Keratinocyte (primary cell): Measurements from ENCODE around the gene SEL1L. TPM values are rescaled to one million over a fixed set of nuclear protein-coding genes. Genes with fewer than 3 reads are reported as not detected.

Experiments
- DNase-seq: peaks from one replicate; pipeline ENCODE4 v3.0.0-alpha.2; 2011; ENCODE audit warnings: low read depth, missing footprints, low spot score
- FAIRE-seq: peaks from 2 replicates; lab custom pipeline; 2011; peaks lifted over from hg19 to GRCh38; lab: Jason Lieb, UNC
- H2AFZ ChIP-seq: 2 replicates; pipeline ENCODE4 v1.6.0; 2012; ENCODE audit warnings: low read length, control low read depth, inconsistent platforms; ENCODE audit not compliant: control insufficient read depth
- H3K27ac ChIP-seq: 2 replicates; pipeline ENCODE4 v1.5.1; 2011; ENCODE audit warnings: low read length; ENCODE audit not compliant: control insufficient read depth, insufficient read depth
- H3K27me3 ChIP-seq: 3 replicates; pipeline ENCODE4 v1.6.0; 2011; ENCODE audit warnings: low read length; ENCODE audit not compliant: control insufficient read depth, insufficient read depth; ENCODE audit errors: extremely low read depth
- H3K36me3 ChIP-seq, 2 experiments: 2 replicates in 1 of 2; 3 replicates in 1 of 2; pipeline ENCODE4 v1.5.1; 2011; ENCODE audit warnings: low read length in 2 of 2, mild to moderate bottlenecking in 1 of 2; ENCODE audit not compliant: control insufficient read depth in 2 of 2, insufficient read depth in 2 of 2; ENCODE audit errors: extremely low read depth in 1 of 2
- H3K4me1 ChIP-seq: 3 replicates; pipeline ENCODE4 v1.5.1; 2011; ENCODE audit warnings: low read length; ENCODE audit not compliant: control insufficient read depth, insufficient read depth; ENCODE audit errors: extremely low read depth
- H3K4me2 ChIP-seq: 3 replicates; pipeline ENCODE4 v1.6.0; 2011; ENCODE audit warnings: low read depth, low read length; ENCODE audit not compliant: control insufficient read depth, insufficient read depth; ENCODE audit errors: extremely low read depth
- H3K4me3 ChIP-seq, 3 experiments: fragments of 200-600 bp in 1 of 3; sonication (generic) in 1 of 3; 2 replicates in 2 of 3; 3 replicates in 1 of 3; pipeline ENCODE4 v1.5.1; 2011 to 2016; ENCODE audit warnings: low read length in 3 of 3, mild to moderate bottlenecking in 3 of 3, control low read depth in 2 of 3, inconsistent platforms in 1 of 3, low read depth in 1 of 3, mixed read lengths in 1 of 3, mixed run types in 1 of 3, moderate library complexity in 1 of 3; ENCODE audit not compliant: control insufficient read depth in 2 of 3, insufficient read depth in 2 of 3; ENCODE audit errors: extremely low read depth in 1 of 3
- H3K79me2 ChIP-seq: 2 replicates; pipeline ENCODE4 v1.6.0; 2012; ENCODE audit warnings: low read length; ENCODE audit not compliant: control insufficient read depth, insufficient read depth
- H3K9ac ChIP-seq: 3 replicates; pipeline ENCODE4 v1.6.0; 2011; ENCODE audit warnings: low read length; ENCODE audit not compliant: control insufficient read depth, insufficient read depth; ENCODE audit errors: extremely low read depth
- H3K9me1 ChIP-seq: 3 replicates; pipeline ENCODE4 v1.6.0; 2011; ENCODE audit warnings: low read length; ENCODE audit not compliant: control insufficient read depth, insufficient read depth; ENCODE audit errors: extremely low read depth
- H3K9me3 ChIP-seq: 2 replicates; pipeline ENCODE4 v1.5.1; 2012; ENCODE audit warnings: low read depth, low read length; ENCODE audit not compliant: control insufficient read depth
- H4K20me1 ChIP-seq: 3 replicates; pipeline ENCODE4 v1.6.0; 2011; ENCODE audit warnings: low read length; ENCODE audit not compliant: control insufficient read depth, insufficient read depth; ENCODE audit errors: extremely low read depth
- EZH2 ChIP-seq: IDR thresholded peaks from one replicate; pipeline ENCODE4 v1.6.1; 2012; ENCODE audit warnings: inconsistent platforms, mild to moderate bottlenecking, low read length, moderate library complexity
- dilution Hi-C: fragments of 300-500 bp; cut with MboI; formaldehyde crosslinking; loops from one replicate; pipeline ENCODE4 v1.7.0; 2020; ENCODE audit warnings: low sequenced_read_pairs; ENCODE audit not compliant: extremely low pct_ligation_motif_present
- polyA plus RNA-seq, 5 experiments: library from polyadenylated mRNA; depleted of rRNA in 3 of 5; stranded (reverse) in 3 of 5; stranded (forward) in 1 of 5; unstranded in 1 of 5; fragments of >200 nt; gene quantifications; 1 replicate in 1 of 5; 2 replicates in 3 of 5; 3 replicates in 1 of 5; pipeline versions ENCODE4 v1.2.1 to v1.2.3, GENCODE V29; 2011 to 2012; ENCODE audit warnings: missing spikeins in 2 of 5, low read depth in 1 of 5, low replicate concordance in 1 of 5
- TF ChIP-seq, protein P1 (sequence below), 3 experiments: IDR thresholded peaks in 1 of 3; conservative IDR thresholded peaks in 1 of 3; optimal IDR thresholded peaks in 1 of 3; 2 replicates in 2 of 3; 3 replicates in 1 of 3; pipeline versions ENCODE3 to v1.5.1; 2011; ENCODE audit warnings: low read length in 3 of 3, mild to moderate bottlenecking in 3 of 3, moderate library complexity in 2 of 3, control low read depth in 1 of 3, inconsistent platforms in 1 of 3; ENCODE audit not compliant: insufficient read depth in 2 of 3; ENCODE audit errors: extremely low read depth in 1 of 3

The SEL1L gene
- polyA plus RNA-seq, 1 donor (not counting 4 experiments of a cell fraction or from before 2014, with no cell fraction given): 19.7 TPM

- H3K9me1 ChIP-seq: no peaks in the 10 kb centered on the region
- no peak overlapping the region for H2AFZ ChIP-seq
These were observed 78.3 kb downstream of the SEL1L start for GRCh38 chr14:81455390-81455789.

DNA sequence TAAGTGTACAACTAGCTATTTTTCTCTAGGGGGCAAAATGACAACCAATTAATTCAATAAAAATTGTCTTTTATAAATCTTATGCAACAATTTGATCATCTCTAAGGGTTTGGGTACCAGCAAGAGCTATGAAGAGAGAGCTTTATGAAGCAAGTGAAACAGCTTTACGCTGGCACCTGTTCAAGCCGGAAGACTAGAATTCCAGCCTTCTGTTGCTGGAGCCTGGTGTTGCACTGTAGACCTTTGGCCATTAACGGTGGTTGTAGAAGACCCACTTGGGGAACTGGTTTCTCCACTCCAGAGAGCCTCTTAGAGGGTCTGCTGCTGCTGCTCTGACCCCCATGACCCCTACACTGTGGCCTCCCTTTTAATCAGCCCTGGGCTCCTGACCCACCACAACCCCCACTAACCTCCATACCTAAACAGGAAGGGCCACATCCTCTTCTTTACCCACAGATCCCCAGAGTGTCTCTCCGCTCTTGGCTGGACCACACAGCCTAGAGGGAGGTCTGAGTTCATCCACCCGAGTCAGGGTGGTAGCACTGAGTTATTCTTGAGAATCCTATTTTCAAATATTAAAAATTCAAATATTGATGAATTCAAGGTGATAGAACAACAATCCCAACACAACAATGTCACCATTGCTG is 79.0 kb downstream of the SEL1L start:
- H3K27ac ChIP-seq: no peak overlapping the region
- no peaks in the 10 kb centered on the region for H4K20me1 ChIP-seq
- no peak for TF ChIP-seq EZH2
- TF ChIP-seq, protein P1, sequence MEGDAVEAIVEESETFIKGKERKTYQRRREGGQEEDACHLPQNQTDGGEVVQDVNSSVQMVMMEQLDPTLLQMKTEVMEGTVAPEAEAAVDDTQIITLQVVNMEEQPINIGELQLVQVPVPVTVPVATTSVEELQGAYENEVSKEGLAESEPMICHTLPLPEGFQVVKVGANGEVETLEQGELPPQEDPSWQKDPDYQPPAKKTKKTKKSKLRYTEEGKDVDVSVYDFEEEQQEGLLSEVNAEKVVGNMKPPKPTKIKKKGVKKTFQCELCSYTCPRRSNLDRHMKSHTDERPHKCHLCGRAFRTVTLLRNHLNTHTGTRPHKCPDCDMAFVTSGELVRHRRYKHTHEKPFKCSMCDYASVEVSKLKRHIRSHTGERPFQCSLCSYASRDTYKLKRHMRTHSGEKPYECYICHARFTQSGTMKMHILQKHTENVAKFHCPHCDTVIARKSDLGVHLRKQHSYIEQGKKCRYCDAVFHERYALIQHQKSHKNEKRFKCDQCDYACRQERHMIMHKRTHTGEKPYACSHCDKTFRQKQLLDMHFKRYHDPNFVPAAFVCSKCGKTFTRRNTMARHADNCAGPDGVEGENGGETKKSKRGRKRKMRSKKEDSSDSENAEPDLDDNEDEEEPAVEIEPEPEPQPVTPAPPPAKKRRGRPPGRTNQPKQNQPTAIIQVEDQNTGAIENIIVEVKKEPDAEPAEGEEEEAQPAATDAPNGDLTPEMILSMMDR (optimal IDR thresholded peaks at IDR 0.05 in 1 of 3, IDR thresholded peaks at IDR 0.05 in 1 of 3, conservative IDR thresholded peaks at IDR 0.05 in 1 of 3; ENCODE audit: extremely low read depth in 1 of 3, insufficient read depth in 2 of 3, low read length in 3 of 3): no peak
- H3K27me3 ChIP-seq: no peaks in the 10 kb centered on the region
- no peak overlapping the region for H3K4me2 ChIP-seq
- H3K4me1 ChIP-seq: no peaks in the 10 kb centered on the region
- H3K79me2 ChIP-seq: no peaks in the 10 kb centered on the region
- no peak overlapping the region for H2AFZ ChIP-seq
- H3K9me1 ChIP-seq: no peaks in the 10 kb centered on the region
- dilution Hi-C loops: no loop called here
- DNase-seq: no peak
- no peak overlapping the region for H3K4me3 ChIP-seq
- FAIRE-seq: no peak
- H3K36me3 ChIP-seq: no peaks in the 10 kb centered on the region
- H3K9me3 ChIP-seq: no peaks in the 10 kb centered on the region
- H3K9ac ChIP-seq: no peak overlapping the region

More at GRCh38 chr14:81455390-81455789, 78.3 kb downstream of the SEL1L start:
- H3K4me3 ChIP-seq: no peak overlapping the region
- no peak for FAIRE-seq
- H3K79me2 ChIP-seq: no peaks in the 10 kb centered on the region
- TF ChIP-seq, protein P1 (optimal IDR thresholded peaks at IDR 0.05 in 1 of 3, IDR thresholded peaks at IDR 0.05 in 1 of 3, conservative IDR thresholded peaks at IDR 0.05 in 1 of 3; ENCODE audit: extremely low read depth in 1 of 3, insufficient read depth in 2 of 3, low read length in 3 of 3): no peak
- TF ChIP-seq EZH2: no peak
- H3K9ac ChIP-seq: no peak overlapping the region
- no peaks in the 10 kb centered on the region for H3K27me3 ChIP-seq
- no peaks in the 10 kb centered on the region for H3K9me3 ChIP-seq
- no peak for DNase-seq
- H4K20me1 ChIP-seq: no peaks in the 10 kb centered on the region
- H3K27ac ChIP-seq: no peak overlapping the region
- dilution Hi-C loops: no loop called here
- no peaks in the 10 kb centered on the region for H3K4me1 ChIP-seq
- no peaks in the 10 kb centered on the region for H3K36me3 ChIP-seq
- no peak overlapping the region for H3K4me2 ChIP-seq
